GM21529 (cell line): ENCODE results near the gene LRRN4CL.
"Not testable (repeated sequence)": the region's sequence is repeated elsewhere in the genome, so short reads cannot be mapped to it uniquely, and the experiment has no call there.

ENCODE experiments used
- ATAC-seq: cut with Tn5 transposase; IDR thresholded peaks from one replicate; pipeline ENCODE4 v1.9.1; 2021; ENCODE audit not compliant: unreplicated experiment

LRRN4CL gene

DNA sequence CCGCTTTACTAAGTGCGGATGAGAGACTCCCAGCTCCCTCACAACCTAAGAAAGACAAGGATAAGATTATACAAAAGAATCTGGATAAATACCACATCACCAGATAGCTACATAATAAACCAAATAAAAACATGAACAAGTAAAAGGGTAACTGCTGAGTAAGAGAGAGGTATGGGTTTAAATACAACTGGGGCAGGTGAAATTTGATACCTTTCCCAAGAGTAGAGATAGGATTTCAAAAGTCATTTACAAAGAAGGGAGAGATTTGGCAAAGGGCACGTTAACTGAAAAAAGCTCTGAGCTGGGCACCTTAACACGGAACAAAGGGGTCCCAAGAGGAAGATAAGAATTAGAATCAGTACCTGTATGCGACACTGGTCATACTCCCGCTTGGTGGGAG lies 12.2 kb downstream of the LRRN4CL start:
- no peak for ATAC-seq

DNA sequence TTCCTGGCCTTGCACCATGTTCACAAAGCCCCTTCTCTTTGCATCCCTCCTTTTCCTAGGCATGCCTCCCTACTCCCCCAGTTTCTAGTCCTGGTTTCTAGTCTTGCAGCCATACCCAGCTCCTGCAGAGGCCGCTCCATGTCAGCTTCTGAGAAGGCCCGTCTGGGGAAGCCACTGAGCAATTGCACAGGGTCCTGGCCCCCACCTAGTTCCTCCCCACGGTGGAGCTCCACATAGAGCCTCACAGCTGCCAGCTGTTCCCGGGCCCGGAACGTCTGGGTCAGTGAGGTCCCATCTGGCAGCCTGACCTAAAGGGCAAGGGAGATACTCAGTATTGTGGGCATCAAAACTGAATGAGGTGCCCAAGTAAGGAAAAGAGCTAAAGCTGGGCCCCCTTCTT lies 12.6 kb downstream of the LRRN4CL start:
- no peak for ATAC-seq

DNA sequence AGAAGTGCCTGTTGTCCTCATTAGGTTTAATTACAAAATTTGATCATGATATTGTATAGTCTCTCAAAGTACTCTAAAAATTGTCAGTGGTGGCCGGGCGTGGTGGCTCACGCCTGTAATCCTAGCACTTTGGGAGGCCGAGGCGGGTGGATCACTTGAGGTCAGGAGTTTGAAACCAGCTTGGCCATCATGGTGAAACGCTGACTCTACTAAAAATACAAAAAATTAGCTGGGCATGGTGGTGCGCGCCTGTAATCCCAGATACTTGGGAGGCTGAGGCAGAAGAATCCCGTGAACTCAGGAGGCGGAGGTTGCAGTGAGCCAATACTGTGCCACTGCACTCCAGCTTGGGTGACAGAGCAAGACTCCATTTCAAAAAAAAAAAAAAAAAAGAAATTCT lies 13.9 kb downstream of the LRRN4CL start:
- not testable (repeated sequence) for ATAC-seq

- no peak for ATAC-seq
These were observed 16.2 kb downstream of the LRRN4CL start for GRCh38 chr11:62673196-62673525.

DNA sequence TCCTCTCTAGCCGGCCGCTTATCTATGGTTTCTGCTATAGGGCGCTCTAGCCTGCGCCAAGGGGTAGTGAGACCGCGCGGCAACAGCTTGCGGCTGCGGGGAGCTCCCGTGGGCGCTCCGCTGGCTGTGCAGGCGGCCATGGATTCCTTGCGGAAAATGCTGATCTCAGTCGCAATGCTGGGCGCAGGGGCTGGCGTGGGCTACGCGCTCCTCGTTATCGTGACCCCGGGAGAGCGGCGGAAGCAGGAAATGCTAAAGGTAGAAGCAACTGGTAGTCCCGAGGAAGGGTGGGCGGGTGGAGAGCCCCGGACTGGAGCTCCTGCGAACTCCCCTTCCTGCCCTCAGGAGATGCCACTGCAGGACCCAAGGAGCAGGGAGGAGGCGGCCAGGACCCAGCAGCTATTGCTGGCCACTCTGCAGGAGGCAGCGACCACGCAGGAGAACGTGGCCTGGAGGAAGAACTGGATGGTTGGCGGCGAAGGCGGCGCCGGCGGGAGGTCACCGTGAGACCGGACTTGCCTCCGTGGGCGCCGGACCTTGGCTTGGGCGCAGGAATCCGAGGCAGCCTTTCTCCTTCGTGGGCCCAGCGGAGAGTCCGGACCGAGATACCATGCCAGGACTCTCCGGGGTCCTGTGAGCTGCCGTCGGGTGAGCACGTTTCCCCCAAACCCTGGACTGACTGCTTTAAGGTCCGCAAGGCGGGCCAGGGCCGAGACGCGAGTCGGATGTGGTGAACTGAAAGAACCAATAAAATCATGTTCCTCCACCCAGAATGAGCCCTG lies 17.5 kb downstream of the LRRN4CL start, which contains the start of the genes LBHD1 and UQCC3:
Gene LBHD1, minus strand, starts transcription at position 660 of the 782 bp plus-strand sequence. CDS start 2,236 bp downstream, outside the sequence.
Gene UQCC3, plus strand, starts transcription at position 66 of the 782 bp plus-strand sequence. Its CDS starts 73 bp downstream, at position 139.
- peak; percentile 55 for ATAC-seq

DNA sequence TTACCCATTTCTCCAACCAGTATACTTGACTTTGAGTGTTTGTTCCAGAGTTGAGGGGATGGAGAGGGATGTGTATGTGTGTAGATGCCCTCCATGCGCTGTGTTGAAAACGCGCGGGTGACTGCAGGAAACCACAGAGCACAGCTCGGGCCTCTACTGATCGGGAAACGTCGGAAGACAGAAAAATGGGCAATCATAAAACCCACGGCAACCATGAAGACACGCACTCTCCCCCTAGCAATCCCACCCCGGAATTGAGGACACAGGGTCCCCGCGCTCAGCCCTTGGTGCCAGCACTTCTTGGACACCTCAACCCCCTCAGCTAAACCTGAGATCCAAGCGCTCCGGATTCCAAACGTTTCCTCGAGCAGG lies 18.1 kb downstream of the LRRN4CL start:
- peak; percentile 8 for ATAC-seq

DNA sequence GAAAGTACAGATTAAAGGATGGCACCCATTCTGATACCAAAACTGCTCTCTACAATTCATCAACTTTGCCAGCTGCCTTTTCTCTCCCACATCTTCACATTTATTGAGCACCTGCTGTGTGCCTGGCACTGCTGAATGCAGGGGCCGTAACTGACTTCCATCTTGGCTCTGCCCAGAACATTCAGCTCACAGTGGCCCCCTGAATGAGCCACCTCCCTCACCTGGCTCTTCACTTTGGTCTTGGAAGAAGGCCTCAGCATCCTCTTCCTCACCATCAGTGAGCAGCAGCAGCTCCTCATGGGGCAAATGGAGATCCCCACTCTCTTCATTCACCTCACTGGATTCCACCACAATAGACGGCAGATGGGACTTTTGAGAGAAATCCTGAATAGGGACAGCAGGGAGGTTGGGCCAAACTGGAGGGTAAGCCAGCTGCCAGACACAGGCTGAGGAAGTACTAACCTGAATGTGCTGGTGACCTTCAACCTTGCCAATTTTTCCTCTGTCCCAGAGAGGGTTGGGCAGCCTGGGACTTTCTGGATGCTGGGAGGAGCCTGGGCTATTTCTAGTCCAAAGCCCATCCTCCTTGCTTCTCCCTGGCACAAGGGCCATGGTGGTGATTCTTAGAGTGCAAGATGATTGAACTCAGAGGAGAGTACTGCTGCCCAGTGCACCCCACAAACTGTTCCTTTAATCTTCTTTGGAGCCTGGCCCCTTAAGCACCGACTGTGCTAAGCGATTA lies 19.7 kb downstream of the LRRN4CL start:
- ATAC-seq, result no peak

GRCh38 chr11:62667460-62667859 lies 21.9 kb downstream of the LRRN4CL start:
- no peak for ATAC-seq

DNA sequence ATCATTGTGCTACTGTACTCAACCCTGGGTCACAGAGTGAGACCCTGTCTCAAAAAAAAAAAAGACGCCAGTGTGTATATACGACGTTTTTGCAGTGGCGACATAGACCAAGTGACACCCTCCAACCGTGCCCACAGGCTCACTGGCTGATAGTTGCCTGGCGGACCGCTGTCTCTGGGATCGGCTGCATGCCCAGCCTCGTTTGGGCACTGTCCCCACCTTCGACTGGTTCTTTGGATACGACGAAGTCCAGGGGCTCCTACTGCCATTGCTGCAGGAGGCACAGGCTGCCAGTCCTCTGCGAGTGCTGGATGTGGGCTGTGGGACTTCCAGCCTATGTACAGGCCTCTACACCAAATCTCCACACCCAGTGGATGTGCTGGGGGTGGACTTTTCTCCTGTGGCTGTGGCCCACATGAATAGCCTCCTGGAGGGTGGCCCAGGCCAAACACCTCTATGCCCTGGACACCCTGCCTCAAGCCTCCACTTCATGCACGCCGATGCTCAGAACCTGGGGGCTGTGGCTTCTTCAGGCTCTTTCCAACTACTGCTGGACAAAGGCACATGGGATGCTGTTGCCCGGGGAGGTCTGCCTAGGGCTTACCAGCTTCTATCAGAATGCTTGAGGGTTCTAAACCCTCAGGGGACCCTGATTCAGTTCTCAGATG lies 22.9 kb downstream of the LRRN4CL start:
- no peak for ATAC-seq

DNA sequence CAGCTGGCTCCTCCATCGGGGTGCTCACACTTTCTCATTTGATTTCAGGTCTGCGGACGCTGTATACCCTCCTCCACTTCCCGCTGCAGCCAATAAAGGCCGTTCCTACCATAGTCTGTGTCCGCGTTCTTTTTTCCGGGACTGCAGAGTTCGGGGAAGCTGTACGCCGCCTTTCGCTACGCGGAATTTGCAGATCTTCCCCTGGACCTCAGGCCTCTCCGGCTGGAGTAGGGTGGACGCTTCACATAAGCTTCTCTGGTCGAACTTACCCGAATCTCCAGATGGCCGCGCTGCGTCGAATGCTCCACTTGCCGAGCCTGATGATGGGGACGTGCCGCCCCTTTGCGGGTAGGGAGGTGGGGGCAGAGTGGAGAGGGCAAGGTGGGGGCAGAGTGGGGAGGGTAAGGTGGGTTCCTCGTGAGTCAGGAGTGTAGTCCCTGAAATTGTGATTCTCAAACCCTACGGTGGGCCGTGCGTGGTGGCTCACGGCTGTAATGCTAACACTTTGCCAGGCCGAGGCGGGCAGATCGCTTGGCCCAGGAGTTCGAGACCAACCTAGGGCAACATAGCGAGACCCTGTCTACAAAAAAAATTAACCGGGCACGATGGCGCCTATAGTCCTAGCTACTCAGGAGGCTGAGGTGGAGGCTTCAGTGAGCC lies 23.6 kb downstream of the LRRN4CL start:
- ATAC-seq, result peak; percentile 12

DNA sequence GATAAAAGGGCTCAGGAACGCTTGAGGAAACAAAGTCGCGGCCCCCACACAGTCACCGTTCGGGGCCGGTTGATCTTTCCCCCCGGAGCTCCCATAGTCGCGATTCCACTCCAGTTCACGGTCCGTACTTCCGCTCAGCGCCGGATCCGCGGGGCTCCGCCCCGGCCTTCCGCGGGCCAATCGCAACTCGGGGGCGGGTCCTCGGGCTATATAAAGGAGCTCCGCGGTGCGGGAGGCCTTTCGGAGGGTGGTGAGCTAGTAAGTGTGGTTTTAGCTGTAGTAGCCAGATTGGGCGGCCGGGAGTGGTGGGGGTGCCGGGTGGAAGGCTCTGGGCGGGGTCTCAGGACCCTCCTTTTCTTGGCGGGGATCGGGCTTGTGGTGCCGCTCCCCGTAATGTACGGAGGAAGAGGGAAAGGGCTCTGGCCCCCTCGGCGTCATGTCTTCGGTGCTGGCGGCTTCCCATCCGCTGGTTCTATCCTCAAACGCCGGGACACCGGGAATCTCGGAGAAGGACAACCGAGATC lies 24.2 kb downstream of the LRRN4CL start, which contains the start of the genes C11orf98 and CSKMT:
Gene C11orf98, minus strand, starts transcription at position 136 of the 524 bp plus-strand sequence. Its CDS starts 41 bp downstream, at position 95.
Gene CSKMT, plus strand, starts transcription at position 238 of the 524 bp plus-strand sequence. CDS start 568 bp downstream, outside the sequence.
- ATAC-seq, result peak; percentile 75

GRCh38 chr11:62664405-62665074 lies 24.8 kb downstream of the LRRN4CL start:
- peak; percentile 39 for ATAC-seq

DNA sequence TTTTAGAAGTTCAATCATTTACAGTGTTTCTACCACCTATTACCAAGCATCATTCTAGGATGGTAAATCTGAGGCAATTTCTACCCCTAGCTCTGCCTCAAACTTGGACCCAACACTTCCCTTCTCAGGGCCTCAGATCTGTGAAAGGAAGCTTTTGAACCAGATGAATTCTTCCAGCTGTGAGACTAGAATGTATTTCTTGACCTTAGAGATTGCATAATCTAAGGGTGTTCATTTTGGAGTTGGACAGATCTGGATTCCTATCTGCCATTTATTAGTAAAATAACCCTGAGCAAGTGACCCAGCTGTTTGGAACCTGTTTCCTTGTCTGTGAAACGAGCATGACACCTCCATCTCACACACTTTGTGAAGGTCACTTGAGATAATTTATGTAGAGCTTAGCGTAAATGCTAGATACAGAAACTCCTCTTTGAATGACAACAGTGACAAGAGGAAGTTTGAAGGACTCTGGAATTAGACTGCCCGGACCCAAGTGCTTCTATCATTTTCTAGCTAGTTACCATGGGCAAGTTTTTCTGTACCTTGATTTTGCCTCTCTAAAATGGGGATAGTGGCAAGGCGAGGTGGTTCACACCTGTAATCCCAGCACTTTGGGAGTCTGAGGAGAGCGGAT lies 32.4 kb downstream of the LRRN4CL start:
- ATAC-seq, result no peak

GRCh38 chr11:62654297-62654696 lies 35.0 kb downstream of the LRRN4CL start:
- no peak for ATAC-seq

DNA sequence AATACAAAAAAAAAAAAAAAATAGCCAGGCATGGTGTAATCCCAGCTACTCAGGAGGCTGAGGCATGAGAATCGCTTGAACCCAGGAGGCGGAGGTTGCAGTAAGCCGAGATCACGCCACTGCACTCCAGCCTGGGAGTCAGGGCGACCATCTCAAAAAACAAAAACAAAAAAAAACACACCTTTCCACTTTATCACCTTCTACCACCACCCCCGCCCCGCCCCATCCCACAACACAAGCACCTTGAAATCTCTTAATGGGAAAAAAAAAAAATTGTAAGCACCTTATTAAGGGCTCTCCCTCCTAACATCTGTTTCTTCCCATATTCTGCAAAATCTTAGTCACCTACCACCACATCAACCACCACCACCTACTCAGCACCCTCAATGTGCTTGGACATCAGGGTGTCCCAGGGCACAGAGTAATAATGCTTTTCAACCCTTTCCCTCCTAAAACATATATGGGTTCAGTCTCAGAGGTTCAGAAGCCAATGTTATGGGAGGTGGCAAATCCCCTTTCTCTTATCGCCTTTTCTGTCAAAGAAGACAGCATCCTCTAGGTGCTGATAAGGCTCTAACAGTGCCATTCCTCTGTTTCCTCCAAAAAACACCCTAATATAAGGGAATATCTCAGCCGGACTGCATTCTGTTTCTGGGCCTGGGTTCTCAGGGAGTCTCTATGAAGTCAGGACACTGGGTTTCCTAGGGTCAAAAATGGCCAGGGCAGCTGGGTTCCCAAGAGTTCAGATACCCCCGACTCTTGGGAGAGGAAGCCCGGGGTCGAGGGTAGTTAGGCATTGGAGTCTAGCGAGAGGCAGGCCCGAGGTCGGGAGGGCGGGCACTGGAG lies 36.9 kb downstream of the LRRN4CL start:
- no peak for ATAC-seq

- ATAC-seq, result not testable (repeated sequence)
These were observed 39.0 kb downstream of the LRRN4CL start for GRCh38 chr11:62650283-62650682.

DNA sequence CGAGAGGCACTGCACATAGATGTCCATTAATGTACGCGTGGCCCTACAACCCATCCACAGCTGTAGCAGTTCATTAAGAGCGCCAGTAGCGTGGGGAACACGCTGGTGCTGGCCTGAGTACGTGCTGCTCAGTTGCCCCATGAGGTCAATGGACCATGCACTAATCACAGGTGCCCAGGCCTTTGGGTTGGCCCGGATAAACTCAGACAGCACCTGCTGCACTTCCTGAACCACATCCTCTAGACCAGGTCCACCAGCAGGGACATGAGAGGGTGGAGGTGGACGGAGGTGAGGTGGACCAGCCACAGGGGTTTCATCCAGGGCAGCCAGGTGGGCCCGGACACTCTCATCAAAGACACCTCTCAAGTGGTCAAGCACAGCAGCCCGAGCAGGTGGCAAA lies 39.8 kb downstream of the LRRN4CL start:
- no peak for ATAC-seq

- ATAC-seq, result no peak
These were observed 40.4 kb downstream of the LRRN4CL start for GRCh38 chr11:62648967-62649364.
